SU-DHL-6 (cell line): ENCODE data around the gene SHISAL1.

Source experiments
- H2AFZ ChIP-seq: fragments of 200-600 bp; sonication (generic); 2 replicates; pipeline ENCODE4 v1.6.1; 2014; ENCODE audit warnings: low read depth, mild to moderate bottlenecking, moderate library complexity, mixed read lengths, antibody characterized with exemption, low read length; ENCODE audit not compliant: severe bottlenecking
- H3F3A ChIP-seq: fragments of 200-600 bp; shearing (Covaris generic); 2 replicates; pipeline ENCODE4 v1.6.0; 2016; ENCODE audit warnings: antibody characterized with exemption, mild to moderate bottlenecking; ENCODE audit not compliant: insufficient read depth
- H3K27ac ChIP-seq: fragments of 200-600 bp; sonication (generic); 2 replicates; pipeline ENCODE4 v1.5.1; 2016; ENCODE audit warnings: low read depth, mild to moderate bottlenecking, low read length, moderate library complexity, mixed read lengths
- H3K27me3 ChIP-seq: fragments of 200-600 bp; sonication (generic), shearing (Covaris generic); 2 replicates; pipeline ENCODE4 v1.6.0; 2014; ENCODE audit warnings: mild to moderate bottlenecking, low read length
- H3K36me3 ChIP-seq: fragments of 200-600 bp; sonication (generic); 2 replicates; pipeline ENCODE4 v1.6.1; 2014; ENCODE audit warnings: mild to moderate bottlenecking, low read length, mixed read lengths
- H3K4me2 ChIP-seq: fragments of 300-600, 200-600 bp; shearing (Covaris generic), sonication (generic); 2 replicates; pipeline ENCODE4 v1.6.0; 2014; ENCODE audit warnings: low read length, low read depth, mild to moderate bottlenecking; ENCODE audit not compliant: poor library complexity, severe bottlenecking
- H3K4me3 ChIP-seq: fragments of 200-600 bp; sonication (generic); 2 replicates; pipeline ENCODE4 v1.5.1; 2014; ENCODE audit warnings: antibody characterized with exemption, low read length, mild to moderate bottlenecking, mixed read lengths; ENCODE audit not compliant: insufficient read depth, poor library complexity, severe bottlenecking
- H3K79me2 ChIP-seq: fragments of 200-600 bp; sonication (generic); 2 replicates; pipeline ENCODE4 v1.6.1; 2014; ENCODE audit warnings: mild to moderate bottlenecking, low read length, moderate library complexity; ENCODE audit not compliant: insufficient read depth
- H3K9ac ChIP-seq: fragments of 200-600 bp; sonication (generic); 2 replicates; pipeline ENCODE4 v1.7.0; 2014; ENCODE audit warnings: mild to moderate bottlenecking, low read length
- H3K9me2 ChIP-seq: fragments of 200-600 bp; sonication (generic); replicated peaks from 2 replicates; pipeline ENCODE4 v1.6.1; 2014; ENCODE audit warnings: low read length; ENCODE audit not compliant: insufficient read depth
- H3K9me3 ChIP-seq: fragments of 200-600 bp; sonication (generic); 2 replicates; pipeline ENCODE4 v1.6.1; 2014; ENCODE audit warnings: low read length, mixed read lengths; ENCODE audit not compliant: insufficient read depth
- H4K20me1 ChIP-seq: fragments of 200-600 bp; sonication (generic); 2 replicates; pipeline ENCODE4 v1.6.1; 2014; ENCODE audit warnings: low read depth, mild to moderate bottlenecking, antibody characterized with exemption, low read length, moderate library complexity, mixed read lengths
- CTCF ChIP-seq: fragments of 200-600 bp; sonication (generic); IDR thresholded peaks from one replicate; pipeline ENCODE4 v1.5.1; 2017; ENCODE audit warnings: antibody characterized with exemption, mild to moderate bottlenecking, low read length, moderate library complexity; ENCODE audit not compliant: insufficient read depth, poor library complexity, severe bottlenecking
- EZH2phosphoT487 ChIP-seq: fragments of 200-600 bp; sonication (generic), shearing (Covaris generic); conservative IDR thresholded peaks from 2 replicates; pipeline ENCODE4 v1.6.1; 2018; ENCODE audit warnings: mild to moderate bottlenecking, antibody characterized with exemption, low read length, moderate library complexity, mixed read lengths

The SHISAL1 gene

GRCh38 chr22:44203203-44203602 is 109.5 kb downstream of the SHISAL1 start:
- no peaks in the 10 kb centered on the region for H4K20me1 ChIP-seq
- no peak for TF ChIP-seq EZH2phosphoT487
- TF ChIP-seq CTCF = no peak
- no peaks in the 10 kb centered on the region for H3K9me3 ChIP-seq
- no peaks in the 10 kb centered on the region for H3F3A ChIP-seq
- H3K27me3 ChIP-seq = no peaks in the 10 kb centered on the region
- H3K9ac ChIP-seq = no peak overlapping the region
- H3K9me2 ChIP-seq = no peaks in the 10 kb centered on the region
- H3K4me2 ChIP-seq = no peak overlapping the region
- no peak overlapping the region for H2AFZ ChIP-seq
- H3K27ac ChIP-seq = no peak overlapping the region
- H3K36me3 ChIP-seq = no peaks in the 10 kb centered on the region
- H3K79me2 ChIP-seq = no peaks in the 10 kb centered on the region
- H3K4me3 ChIP-seq = no peak overlapping the region

GRCh38 chr22:44202261-44202789 is 110.4 kb downstream of the SHISAL1 start:
- Histone ChIP-seq H3K9me3 (no peaks in the 10 kb centered on the region), H3K27ac (no peak overlapping the region), H4K20me1 (no peaks in the 10 kb centered on the region), H3K9ac (no peak overlapping the region), H2AFZ (no peak overlapping the region), H3F3A (no peaks in the 10 kb centered on the region), H3K4me3 (no peak overlapping the region), H3K9me2 (no peaks in the 10 kb centered on the region), H3K27me3 (no peaks in the 10 kb centered on the region), H3K4me2 (no peak overlapping the region), H3K36me3 (no peaks in the 10 kb centered on the region), H3K79me2 (no peaks in the 10 kb centered on the region)
- no peak for TF ChIP-seq CTCF
- no peak for TF ChIP-seq EZH2phosphoT487

GRCh38 chr22:44201665-44202064 is 111.1 kb downstream of the SHISAL1 start:
- no peaks in the 10 kb centered on the region for H3K9me2 ChIP-seq
- H3K79me2 ChIP-seq = no peaks in the 10 kb centered on the region
- no peak overlapping the region for H3K9ac ChIP-seq
- H2AFZ ChIP-seq = no peak overlapping the region
- no peaks in the 10 kb centered on the region for H3K9me3 ChIP-seq
- H3K36me3 ChIP-seq = no peaks in the 10 kb centered on the region
- H3K27me3 ChIP-seq = no peaks in the 10 kb centered on the region
- H3K4me3 ChIP-seq = no peak overlapping the region
- no peaks in the 10 kb centered on the region for H3F3A ChIP-seq
- TF ChIP-seq CTCF (no peak), EZH2phosphoT487 (no peak)
- H3K27ac ChIP-seq = no peak overlapping the region
- no peak overlapping the region for H3K4me2 ChIP-seq
- H4K20me1 ChIP-seq = no peaks in the 10 kb centered on the region
